ENCODE data around the gene FOXF1. TPM values are rescaled to one million over a fixed set of nuclear protein-coding genes. Genes with fewer than 3 reads are reported as not detected.

FOXF1 gene
- total RNA-seq, 6 donors from 2014 or later, result 6.3 to 73.6 (median 24.5) TPM

DNA sequence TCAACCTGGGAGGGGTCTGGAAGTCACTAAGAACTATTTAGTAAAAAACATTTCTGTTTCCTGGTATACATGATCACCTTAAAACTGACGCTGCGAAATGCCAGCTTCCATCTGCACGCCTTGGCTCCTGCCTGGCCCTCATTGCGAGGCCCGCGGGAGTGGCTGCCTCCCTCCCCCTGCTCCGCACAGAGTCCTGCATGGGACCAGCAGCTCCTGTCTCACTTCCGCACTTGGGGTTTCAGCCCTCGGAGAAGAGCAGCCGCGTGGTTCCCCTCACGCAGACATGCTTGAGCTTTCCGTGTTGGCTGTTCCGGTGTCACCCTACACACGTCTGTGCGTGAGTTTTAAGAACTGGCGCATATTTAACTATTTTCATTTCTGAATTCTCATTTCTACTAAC is 26.3 kb downstream of the FOXF1 start:
- ATAC-seq (ENCODE audit: low FRiP score in 2 of 2) (no peak), DNase-seq (peak in 1 of 2 donors; percentile 54)
- Histone ChIP-seq H3K36me3 (peaks cover 4 to 85% (median 53%) of the 10 kb centered on the region in 4 donors), H3K27me3 (no peaks in the 10 kb centered on the region), H3K4me1 (no peaks in the 10 kb centered on the region), H3K27ac (no peak overlapping the region), H3K4me3 (no peak overlapping the region), H3K9me3 (no peaks in the 10 kb centered on the region)
- WGBS, 2 donors, result 96 to 98% methylated on average over 17 of the region's 17 CpGs
- no peak for TF ChIP-seq POLR2A (IDR thresholded peaks at IDR 0.05)
- no peak for TF ChIP-seq CTCF (IDR thresholded peaks at IDR 0.05)
- no peak for TF ChIP-seq POLR2AphosphoS5 (IDR thresholded peaks at IDR 0.05)
- TF ChIP-seq EP300 (IDR thresholded peaks at IDR 0.05), result no peak

GRCh38 chr16:86537486-86537885 is 27.2 kb downstream of the FOXF1 start:
- Histone ChIP-seq H3K27ac (no peak overlapping the region), H3K36me3 (peaks cover 4 to 85% (median 55%) of the 10 kb centered on the region in 4 donors), H3K27me3 (no peaks in the 10 kb centered on the region), H3K4me1 (no peaks in the 10 kb centered on the region), H3K9me3 (no peaks in the 10 kb centered on the region), H3K4me3 (no peak overlapping the region)
- TF ChIP-seq EP300 (IDR thresholded peaks at IDR 0.05) (no peak), CTCF (IDR thresholded peaks at IDR 0.05) (no peak), POLR2AphosphoS5 (IDR thresholded peaks at IDR 0.05) (no peak)
- WGBS, 2 donors, result 100% methylated on average over 4 of the region's 4 CpGs
- no peak for DNase-seq
- ATAC-seq (ENCODE audit: low FRiP score in 2 of 2), result no peak

GRCh38 chr16:86538196-86538780 is 28.0 kb downstream of the FOXF1 start:
- ATAC-seq (ENCODE audit: low FRiP score in 2 of 2), result no peak

DNA sequence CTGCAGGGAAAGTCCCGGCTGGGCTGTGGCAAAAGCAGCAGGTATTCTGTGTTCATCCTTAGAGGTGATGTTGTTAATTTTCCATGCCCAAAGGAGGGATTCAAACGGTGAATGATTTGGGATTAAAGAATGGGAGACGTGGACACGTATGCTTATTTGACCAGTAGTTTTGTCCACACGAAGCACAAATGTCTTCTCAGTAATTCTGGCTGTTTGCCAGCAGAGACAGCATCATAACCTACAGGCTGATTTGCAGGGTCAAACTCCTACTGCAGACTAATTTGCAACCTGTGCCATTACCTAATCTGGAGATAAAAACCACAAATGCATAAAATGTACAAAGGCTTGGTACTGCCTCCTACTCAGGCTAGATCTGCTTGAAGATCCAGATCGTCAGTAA is 30.6 kb downstream of the FOXF1 start:
- no peaks in the 10 kb centered on the region for H3K4me1 ChIP-seq
- H3K27ac ChIP-seq, result no peak overlapping the region
- 84 to 89% methylated on average over 6 of the region's 6 CpGs for WGBS, 2 donors
- ATAC-seq (ENCODE audit: low FRiP score in 2 of 2) (no peak), DNase-seq (no peak)
- no peaks in the 10 kb centered on the region for H3K27me3 ChIP-seq
- no peak overlapping the region for H3K4me3 ChIP-seq
- H3K36me3 ChIP-seq, result peaks cover 8 to 98% (median 65%) of the 10 kb centered on the region in 4 donors
- H3K9me3 ChIP-seq, result no peaks in the 10 kb centered on the region
- no peak for TF ChIP-seq CTCF (IDR thresholded peaks at IDR 0.05)

More at GRCh38 chr16:86538196-86538780, 28.0 kb downstream of the FOXF1 start:
- Histone ChIP-seq H3K4me1 (no peaks in the 10 kb centered on the region), H3K4me3 (no peak overlapping the region), H3K9me3 (no peaks in the 10 kb centered on the region), H3K27me3 (no peaks in the 10 kb centered on the region), H3K27ac (no peak overlapping the region), H3K36me3 (peaks cover 4 to 83% (median 53%) of the 10 kb centered on the region in 4 donors)
- DNase-seq, result no peak
- TF ChIP-seq EP300 (IDR thresholded peaks at IDR 0.05) (no peak), CTCF (IDR thresholded peaks at IDR 0.05) (no peak), POLR2AphosphoS5 (IDR thresholded peaks at IDR 0.05) (no peak), POLR2A (IDR thresholded peaks at IDR 0.05) (no peak)
- 90 to 95% methylated on average over 5 to 12 of the region's 17 CpGs for WGBS, 2 donors

DNA sequence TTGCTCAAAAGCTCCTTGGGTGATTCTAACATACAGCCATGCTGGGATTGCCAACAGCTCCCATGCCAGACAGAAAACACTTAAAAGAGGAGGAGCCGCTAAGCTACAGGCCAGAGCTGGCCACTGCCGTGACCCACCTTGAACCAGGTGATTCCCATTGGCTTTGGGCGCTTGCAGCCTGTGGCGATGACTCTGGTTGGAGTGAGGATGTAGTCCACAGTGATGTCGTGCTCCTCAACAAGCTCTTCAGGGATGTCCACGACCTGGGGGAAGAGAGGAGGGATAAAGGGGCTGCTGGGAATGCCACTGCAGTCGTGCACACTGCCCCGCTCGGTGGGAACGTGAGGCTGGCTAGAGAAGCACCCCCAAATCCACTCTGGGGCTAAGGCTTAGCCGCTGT is 31.2 kb downstream of the FOXF1 start:
- no peak overlapping the region for H3K27ac ChIP-seq
- 93 to 97% methylated on average over 5 to 11 of the region's 11 CpGs for WGBS, 2 donors
- H3K9me3 ChIP-seq, result no peaks in the 10 kb centered on the region
- peaks cover 12 to 98% (median 65%) of the 10 kb centered on the region in 4 donors for H3K36me3 ChIP-seq
- no peak overlapping the region for H3K4me3 ChIP-seq
- no peak for ATAC-seq (ENCODE audit: low FRiP score in 2 of 2)
- H3K27me3 ChIP-seq, result no peaks in the 10 kb centered on the region
- DNase-seq, result no peak
- H3K4me1 ChIP-seq, result no peaks in the 10 kb centered on the region
- TF ChIP-seq EP300 (IDR thresholded peaks at IDR 0.05) (no peak), POLR2AphosphoS5 (IDR thresholded peaks at IDR 0.05) (no peak), POLR2A (IDR thresholded peaks at IDR 0.05) (no peak), CTCF (IDR thresholded peaks at IDR 0.05) (no peak)

Data from upper lobe of left lung (tissue), 6 donors.